Measurements from ENCODE around the gene SYNDIG1L.
"Not testable (repeated sequence)": the region's sequence is repeated elsewhere in the genome, so short reads cannot be mapped to it uniquely, and the experiment has no call there.

Gene SYNDIG1L

DNA sequence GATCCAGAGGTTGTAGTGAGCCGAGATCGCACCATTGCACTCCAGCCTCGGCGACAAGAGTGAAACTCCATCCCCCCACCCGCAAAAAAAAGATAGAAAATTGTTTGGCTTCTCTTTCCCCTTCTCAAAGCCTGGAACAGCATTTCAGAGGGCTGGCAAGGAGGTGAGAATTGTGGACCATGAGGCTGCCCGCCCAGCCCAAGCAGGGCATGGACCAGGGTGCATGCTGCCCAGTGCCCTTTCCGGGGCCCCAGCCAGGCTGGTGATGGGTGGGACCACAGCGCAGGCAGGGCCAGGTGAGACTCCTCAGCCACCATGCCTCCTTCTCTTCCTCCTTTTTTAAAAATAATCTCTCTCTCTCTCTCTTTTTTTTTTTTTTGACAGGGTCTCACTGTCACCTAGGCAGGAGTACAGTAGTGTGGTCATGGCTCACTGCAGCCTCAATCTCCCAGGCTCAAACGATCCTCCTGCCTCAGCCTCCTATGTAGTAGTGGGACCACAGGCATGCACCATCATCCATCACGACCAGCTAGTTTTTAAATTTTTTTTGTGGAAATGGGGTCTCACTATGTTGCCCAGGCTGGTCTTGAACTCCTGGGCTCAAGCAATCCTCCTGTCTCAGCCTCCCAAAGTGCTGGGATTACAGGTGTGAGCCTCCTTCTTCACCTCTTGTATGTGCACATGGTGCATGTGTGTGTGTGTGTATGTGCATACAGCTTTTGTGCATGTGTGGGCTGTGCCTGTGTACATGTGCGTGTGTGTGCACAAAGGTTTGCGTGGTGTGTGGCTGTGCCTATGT lies 22.2 kb downstream of the SYNDIG1L start:
- in situ Hi-C loops (cut with HindIII; ENCODE audit: low sequenced_read_pairs) = no loop called here

DNA sequence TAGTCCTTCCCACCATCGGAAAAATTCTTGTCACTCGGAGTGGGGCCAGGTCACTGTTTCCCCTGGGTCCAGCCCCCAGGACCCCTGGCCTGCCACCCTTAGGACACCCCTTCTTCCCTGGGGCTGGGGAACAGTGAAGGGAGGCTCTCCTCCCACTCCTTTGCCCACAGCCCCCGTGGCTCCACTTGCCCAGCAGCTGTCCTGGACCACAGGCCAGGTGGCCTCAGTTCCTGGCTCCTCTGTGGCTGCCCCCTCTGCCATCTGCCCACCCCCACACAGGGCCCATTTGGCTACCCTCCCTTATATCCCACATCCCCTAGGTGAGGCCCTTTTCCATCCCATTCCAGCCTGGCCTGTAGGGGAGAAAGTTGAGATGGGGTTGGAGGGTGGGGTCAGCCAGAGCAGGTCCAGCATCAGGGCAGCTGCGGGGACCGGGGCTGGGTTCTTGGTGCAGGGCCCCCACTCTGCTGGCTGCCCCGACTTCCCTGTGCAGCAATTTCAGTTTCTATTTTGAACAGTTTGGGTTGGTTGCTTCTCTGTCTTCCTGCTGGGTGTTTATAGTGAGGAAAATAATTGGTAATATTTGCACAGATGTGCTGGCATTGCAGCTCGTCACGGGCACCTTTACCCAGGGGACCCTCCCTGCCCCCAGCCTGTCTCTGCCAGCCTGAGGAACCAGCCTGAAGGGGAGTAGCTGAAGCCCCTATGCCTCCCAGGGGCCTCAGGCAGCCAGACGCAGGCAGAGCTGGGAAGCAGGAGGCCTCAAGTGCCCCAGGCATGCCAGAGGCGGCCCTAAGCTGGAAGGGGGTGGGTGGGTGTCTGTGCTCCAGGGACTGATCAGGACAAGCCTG lies 23.4 kb downstream of the SYNDIG1L start:
- in situ Hi-C loops (cut with HindIII; ENCODE audit: low sequenced_read_pairs) = no loop called here

DNA sequence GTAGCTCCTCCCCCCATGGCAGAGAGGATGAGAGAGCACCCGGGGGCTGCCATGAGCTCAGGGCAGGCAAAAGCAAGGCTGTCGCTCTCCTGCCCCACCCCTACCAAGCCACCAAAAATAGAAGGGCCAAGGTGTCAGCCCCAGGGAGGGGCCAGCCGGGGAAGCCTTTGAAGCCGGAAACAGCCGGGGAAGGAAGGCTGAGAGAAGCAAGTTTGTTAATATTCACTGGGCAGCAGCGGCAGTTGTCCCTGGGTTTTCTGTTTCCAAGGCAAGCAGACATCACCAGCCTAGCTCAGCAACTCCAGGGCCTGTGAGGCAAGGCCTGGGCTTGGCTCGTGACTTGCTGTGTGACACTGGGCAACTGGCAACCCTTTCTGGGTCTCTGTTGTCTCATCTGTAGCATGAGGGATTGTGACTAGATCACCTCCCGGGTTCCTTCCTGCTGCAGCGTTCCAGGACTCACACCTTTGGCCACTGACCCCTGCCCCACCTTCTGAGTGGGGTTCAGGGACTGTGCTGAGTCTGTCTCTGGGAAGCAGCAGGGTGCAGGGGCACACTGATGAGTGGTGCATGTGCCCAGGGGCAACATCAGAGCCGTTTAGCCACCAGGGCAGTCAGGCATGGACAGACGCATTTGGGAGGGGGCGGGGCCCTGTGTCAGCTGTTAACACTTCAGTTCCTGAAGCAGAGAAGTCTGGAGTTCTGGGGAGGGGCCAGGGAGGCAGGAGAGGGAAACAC lies 24.3 kb downstream of the SYNDIG1L start:
- in situ Hi-C loops (cut with HindIII; ENCODE audit: low sequenced_read_pairs) = no loop called here

DNA sequence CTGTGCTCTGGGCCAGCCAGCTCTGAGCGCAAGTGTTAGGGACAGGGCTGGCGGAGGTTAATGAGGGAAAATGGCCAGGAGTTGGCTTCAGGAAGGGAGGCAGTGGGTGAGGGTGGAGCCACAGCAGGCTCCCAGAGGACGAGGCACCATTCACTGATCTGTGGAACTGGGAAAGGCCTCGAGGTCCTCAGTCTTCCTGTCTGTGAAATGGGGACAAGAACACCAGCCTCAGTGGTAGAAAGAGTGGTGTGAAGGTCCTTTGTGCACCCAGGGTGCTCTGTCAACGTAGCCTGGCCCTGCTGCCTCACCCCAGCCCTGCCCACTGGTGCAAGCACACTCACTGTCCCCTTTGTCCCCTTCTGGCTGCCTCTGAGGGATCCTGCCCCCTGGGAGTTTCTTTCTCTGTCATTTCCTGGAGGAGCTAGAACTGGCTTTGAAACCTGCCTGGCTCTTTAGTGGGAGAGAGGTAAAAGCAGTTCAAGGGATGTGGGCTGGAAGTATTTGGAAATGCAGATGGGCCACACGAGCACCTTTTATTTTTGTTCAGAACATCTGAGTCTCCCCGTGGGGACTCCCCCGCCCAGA lies 25.0 kb downstream of the SYNDIG1L start:
- in situ Hi-C loops (cut with HindIII; ENCODE audit: low sequenced_read_pairs) = no loop called here

DNA sequence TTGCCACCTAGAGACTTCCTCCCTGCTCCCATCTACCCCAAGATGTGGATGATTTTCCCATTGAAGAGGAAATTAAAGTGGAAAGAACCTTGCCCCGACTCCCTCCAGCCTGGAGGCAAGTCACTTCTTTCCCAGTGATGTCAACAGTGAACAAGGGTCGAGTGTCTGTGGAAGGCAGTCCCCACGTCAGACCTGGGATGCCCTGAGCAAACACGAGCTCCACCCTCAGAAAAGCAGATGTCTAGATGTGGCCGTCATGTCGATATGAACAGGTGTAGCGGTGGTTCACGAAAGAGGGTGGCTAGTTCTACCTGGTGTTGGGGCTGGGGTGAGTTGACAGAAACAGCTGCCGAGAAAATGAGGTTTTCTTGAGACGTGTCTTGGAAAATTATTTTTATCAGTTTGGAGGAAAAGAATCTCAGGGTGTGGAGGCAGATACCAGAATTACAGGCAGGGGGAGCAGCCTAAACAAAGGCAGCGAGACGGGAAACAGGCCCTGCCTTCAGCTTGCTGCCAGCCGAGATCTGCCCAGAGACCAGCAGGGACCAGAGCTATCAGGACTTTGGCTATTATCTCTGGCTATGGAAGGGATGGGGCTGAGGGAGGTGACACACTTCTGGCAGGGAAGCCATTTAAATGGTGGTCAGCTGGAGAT lies 25.9 kb downstream of the SYNDIG1L start:
- in situ Hi-C loops (cut with HindIII; ENCODE audit: low sequenced_read_pairs) = no loop called here

DNA sequence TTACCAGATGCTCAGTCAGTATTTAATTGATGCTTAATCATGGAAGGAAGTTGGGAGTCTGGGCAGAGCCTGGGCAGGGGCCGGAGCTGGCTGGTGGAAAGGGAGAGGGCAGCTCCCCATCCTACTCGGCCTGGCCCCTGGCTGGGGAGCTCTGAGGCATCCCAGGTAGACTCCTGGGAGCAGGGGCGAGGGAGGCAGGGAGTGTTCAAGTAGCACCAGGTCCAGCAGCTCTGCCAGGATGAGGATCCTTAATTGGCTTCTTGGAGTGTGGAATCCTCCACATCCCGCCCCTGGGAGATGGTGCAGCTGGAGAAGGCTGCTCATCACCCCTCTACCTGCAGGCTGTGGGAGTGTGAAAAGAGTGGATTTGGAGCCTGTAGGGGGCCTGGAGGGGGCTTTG lies 30.9 kb downstream of the SYNDIG1L start:
- in situ Hi-C loops (cut with HindIII; ENCODE audit: low sequenced_read_pairs) = loop anchor here (5.0 kb wide), 2 partner anchors 42 to 43 kb away; no protein-coding TSS in a partner anchor

DNA sequence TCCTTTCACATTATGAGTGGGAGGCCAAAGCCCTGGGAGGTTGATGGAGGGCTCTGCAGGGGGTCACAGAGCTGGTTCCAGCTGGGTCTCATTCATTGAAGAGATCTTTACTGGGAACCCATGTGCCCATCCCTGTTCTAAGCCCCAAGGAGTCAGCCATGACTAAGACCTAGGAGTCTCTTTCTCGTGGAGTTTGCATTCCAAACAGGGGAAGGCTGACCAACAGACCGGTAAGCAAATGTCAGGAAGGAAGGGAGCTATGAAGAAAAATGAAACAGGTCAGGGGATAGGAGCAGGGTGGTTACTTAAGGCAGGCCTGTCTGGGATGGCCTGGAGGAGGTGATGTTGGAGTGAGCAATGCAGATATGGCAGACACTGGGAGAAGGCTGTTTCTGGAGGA lies 31.5 kb downstream of the SYNDIG1L start:
- in situ Hi-C loops (cut with HindIII; ENCODE audit: low sequenced_read_pairs) = no loop called here

DNA sequence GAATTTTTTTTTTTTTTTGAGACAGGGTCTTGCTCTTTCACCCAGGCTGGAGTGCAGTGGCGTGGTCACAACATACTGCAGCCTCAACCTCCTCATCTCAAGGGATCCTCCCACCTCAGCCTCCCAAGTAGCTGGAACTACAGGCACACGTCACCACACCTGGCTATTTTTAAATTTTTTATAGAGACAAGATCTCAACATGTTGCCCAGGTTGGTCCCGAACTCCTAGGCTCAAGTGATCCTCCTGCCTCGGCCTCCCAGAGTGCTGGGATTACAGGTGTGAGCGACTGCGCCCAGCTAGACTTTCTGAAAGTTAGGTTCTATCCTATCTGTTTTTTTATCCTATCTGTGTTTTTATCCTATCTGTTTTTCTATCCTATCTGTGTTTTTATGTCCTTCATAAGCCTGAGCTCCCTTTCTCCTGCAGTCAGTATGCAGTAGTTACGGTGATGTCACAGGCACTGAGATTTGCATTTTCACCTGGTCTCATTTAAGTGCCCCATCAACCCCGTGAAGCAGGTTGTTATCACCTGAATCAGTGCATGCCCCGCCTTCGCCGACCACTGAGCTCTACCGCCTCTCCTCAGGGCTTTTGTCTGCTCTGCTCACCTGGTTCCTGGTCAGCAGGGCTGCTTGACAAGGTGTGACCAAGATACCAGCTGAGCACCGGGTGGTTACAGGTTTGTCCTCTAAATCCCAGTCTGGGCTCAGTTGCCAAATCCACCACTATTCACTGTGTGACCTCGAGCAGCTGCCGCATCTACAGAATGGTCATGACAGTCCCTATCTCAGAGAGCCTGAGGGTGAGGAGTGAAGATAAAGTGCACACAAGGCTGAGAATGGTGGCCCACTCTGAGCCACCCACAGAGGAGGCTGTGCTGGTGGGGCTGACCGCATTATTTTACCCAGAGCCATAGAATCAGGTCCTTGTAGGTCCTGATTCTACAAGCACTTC lies 33.1 kb downstream of the SYNDIG1L start:
- in situ Hi-C loops (cut with HindIII; ENCODE audit: low sequenced_read_pairs) = no loop called here

DNA sequence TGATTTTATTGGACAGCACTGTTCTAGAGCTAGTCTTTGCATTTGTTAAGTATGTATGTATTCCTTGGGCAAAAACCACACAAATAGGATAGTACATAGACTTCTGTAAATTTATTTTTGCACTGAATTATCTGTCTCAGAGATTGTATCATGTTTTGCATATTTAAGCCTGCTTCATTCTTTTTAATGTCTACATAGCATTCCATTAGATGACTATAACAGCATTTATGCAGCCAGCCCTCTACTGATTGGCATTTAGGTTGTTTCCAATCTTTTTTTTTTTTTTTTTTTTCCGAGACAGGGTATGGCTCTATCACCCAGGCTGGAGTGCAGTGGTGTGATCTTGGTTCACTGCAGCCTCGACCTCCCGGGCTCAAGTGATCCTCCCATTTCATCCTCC lies 34.5 kb downstream of the SYNDIG1L start:
- in situ Hi-C loops (cut with HindIII; ENCODE audit: low sequenced_read_pairs) = no loop called here

DNA sequence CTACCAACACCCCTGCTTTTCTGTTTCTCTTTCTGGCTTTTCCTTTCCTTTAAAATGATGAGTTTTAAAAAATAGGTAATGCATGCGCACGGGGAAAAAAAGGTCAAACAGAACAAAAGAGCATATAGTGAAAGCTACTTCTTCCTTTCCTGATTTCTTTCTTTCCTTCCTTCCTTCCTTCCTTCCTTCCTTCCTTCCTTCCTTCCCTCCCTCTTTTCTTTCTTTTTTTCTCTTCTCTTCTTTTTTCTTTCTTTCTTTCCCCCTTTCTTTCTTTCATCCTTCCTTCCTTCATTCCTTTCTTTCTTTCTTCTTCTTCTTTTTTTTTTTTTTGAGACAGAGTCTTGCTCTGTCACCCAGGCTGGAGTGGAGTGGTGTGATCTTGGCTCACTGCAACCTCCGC lies 35.5 kb downstream of the SYNDIG1L start:
- in situ Hi-C loops (cut with HindIII; ENCODE audit: low sequenced_read_pairs) = not testable (repeated sequence)

DNA sequence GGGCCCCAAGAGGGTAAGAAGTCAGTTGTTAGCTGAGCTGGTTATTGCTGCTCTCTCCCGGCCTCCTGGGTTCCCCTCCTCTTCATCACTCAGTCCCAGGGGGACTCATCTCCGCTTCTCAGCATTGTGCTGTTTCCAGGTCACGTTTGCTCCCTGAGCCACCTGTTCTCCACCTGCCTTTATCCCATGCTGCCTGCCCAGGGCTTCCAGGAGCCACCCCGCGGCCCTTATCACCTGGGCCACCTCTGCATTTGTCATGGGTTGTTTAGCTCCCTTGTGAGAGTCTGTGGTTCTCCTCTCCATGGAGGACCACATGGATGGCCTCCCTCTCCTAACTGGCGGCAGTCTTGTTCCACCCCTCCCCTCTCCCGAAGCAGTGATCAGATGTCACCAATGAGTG lies 36.0 kb downstream of the SYNDIG1L start:
- in situ Hi-C loops (cut with HindIII; ENCODE audit: low sequenced_read_pairs) = no loop called here

DNA sequence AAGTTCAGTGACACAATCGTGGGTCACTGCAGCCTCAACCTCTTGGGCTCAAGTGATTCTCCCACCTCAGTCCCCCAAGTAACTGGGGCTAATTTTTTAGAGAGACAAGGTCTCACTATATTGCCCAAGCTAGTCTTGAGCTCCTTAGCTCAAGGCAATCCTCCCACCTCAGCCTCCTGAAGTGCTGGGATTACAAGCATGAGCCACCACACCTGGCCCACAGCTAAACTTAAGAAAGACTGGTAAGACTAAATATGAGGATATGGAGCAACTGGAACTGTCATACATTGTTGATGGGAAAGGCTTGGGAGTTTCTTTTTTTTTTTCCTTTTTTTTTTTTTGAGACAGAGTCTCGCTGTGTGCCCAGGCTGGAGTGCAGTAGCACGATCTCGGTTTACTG lies 43.8 kb downstream of the SYNDIG1L start:
- in situ Hi-C loops (cut with HindIII; ENCODE audit: low sequenced_read_pairs) = no loop called here

DNA sequence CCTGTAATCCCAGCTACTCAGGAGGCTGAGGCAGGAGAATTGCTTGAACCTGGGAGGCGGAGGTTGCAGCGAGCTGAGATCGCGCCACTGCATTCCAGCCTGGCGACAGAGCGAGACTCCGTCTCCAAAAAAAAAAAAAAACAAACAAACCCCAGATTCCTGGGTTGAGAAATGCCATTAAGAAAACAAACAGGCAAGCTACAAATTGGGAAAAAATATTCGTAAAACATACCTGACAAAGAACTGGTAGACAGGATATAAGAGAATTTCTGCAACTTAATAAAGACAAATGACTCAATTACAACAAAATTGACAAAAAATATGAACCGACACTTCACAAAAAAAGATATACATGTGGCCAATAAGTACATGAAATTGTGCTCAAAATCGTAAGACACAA lies 44.4 kb downstream of the SYNDIG1L start:
- in situ Hi-C loops (cut with HindIII; ENCODE audit: low sequenced_read_pairs) = not testable (repeated sequence)

DNA sequence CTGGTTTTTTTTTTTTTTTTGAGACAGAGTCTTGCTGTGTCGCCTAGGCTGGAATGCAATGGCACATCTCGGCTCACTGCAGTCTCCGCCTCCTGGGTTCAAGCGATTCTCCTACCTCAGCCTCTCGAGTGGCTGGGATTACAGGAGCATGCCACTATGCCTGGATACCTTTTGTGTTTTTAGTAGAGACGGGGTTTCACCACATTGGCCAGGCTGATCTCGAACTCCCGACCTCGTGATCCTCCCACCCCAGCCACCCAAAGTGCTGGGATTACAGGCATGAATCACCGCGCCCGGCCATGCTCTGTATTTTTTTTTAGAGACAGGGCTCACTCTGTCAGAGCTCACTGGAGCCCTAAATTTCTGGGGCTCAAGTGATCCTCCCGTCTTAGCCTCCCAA lies 45.2 kb downstream of the SYNDIG1L start:
- in situ Hi-C loops (cut with HindIII; ENCODE audit: low sequenced_read_pairs) = no loop called here

DNA sequence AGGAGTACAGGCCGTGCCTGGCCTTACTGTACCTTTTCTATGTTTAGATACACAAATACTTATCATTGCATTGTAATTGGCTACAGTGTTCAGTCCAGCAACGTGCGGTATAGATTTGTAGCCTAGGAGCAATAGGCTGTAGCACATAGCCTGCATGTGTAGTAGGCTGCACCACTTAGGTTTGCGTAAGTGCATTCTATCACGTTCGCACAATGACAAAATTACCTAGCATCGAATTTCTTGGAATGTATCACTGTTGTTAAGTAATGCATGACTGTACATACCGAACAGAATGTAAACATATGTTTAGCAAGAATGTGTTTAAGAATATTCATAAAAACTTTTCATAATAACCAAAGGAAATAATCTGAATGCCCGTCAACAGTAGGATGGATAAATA lies 45.8 kb downstream of the SYNDIG1L start:
- in situ Hi-C loops (cut with HindIII; ENCODE audit: low sequenced_read_pairs) = no loop called here

DNA sequence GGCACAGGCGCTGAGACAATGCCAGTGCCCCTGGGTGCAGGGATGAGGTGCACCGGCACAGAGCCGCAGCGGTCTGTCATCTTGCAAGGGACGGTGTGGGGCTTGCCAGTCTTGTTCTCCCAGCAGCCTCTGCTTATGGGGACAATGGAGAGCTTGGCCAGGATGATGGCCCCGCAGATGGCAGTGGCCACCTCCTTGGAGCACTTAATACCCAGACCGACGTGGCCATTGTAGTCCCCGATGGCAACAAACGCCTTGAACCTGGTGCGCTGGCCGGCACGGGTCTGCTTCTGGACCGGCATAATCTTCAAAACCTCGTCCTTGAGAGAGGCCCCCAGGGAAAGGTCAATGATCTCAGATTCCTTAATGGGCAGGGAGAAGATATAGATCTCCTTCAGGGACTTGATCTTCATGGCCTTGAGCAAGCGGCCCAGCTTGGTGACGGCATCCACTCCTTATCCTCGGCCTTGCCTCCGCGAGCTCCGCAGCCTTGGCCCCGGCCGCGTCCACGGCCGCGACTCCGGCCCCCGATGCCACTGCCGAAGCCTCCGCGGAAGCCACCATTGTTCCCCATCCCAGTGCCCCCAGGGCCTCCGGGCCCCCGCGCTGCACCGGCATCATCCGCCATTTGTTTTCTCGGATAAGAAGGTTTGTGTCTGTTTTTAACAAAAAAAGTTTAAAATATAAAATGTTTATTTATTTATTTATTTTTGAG lies 47.9 kb downstream of the SYNDIG1L start:
- in situ Hi-C loops (cut with HindIII; ENCODE audit: low sequenced_read_pairs) = no loop called here

DNA sequence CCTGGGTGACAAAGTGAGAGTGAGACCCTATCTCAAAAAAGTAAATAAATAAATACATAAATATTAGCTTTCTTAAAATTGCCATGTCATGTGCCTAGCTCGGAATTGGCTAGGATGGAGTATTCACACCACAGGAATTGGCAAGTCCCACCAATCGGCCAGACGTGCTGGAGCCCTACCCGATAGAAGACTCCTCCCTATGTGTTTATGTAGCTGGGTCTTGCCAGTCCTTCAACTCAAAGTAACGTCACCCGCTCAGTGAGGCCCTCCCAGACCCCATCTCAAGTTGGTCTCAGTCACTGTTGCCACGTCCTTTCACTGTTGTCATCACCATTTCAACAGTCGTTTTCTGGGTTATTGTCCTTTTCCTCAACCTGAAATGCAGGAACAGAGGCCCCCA lies 57.6 kb downstream of the SYNDIG1L start:
- in situ Hi-C loops (cut with HindIII; ENCODE audit: low sequenced_read_pairs) = no loop called here

DNA sequence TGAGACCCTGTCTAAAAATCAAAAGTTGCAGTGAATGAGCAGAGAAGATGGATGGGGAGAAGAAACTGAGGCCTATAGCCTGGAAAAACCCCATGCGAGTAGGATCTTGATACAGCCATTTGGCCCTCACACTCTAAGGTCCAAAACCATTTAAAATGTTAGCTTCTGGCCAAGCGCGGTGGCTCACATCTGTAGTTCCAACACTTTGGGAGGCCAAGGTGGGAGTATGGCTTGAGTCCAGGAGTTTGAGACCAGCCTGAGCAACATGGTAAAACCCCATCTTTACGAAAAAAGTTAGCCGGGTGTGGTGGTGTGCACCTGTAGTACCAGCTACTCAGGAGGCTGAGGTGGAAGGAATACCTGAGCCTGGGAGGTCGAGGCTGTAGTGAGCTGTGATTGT lies 58.0 kb downstream of the SYNDIG1L start:
- in situ Hi-C loops (cut with HindIII; ENCODE audit: low sequenced_read_pairs) = no loop called here

All from endothelial cell of hepatic sinusoid (primary cell).